ENCODE results near the gene RARRES1. TPM values are rescaled to one million over a fixed set of nuclear protein-coding genes. Genes with fewer than 3 reads are reported as not detected.

The RARRES1 gene
- total RNA-seq, 1 donor from 2014 or later = 742 TPM

DNA sequence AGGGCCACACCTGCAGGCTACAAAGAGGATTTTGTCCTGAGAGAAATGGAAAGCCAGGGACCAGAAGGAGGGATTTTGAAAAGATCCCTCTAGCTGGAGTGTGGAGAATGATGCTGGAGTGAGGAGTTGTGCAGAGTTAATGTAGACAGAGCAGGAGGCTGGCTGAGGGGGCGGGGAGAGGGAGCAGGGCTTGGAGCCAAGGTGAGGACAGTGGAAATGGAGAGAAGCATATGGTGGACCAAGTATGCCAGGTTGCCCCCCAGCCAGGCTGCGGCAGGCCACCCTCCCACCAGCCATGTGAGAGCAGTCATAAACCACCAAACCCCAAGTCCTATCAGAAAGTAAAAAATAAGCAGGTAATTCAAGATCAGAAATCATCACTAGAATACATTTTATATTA is 14.7 kb downstream of the RARRES1 start:
- DNase-seq (ENCODE audit: extremely low spot score in 2 of 2) = no peak
- H3K27me3 ChIP-seq = no peaks in the 10 kb centered on the region
- peaks cover 40% of the 10 kb centered on the region for H3K4me1 ChIP-seq
- no peaks in the 10 kb centered on the region for H3K36me3 ChIP-seq
- peak overlapping the region; percentile 83 for H3K27ac ChIP-seq
- H3K4me3 ChIP-seq = no peak overlapping the region
- TF ChIP-seq, protein P1, sequence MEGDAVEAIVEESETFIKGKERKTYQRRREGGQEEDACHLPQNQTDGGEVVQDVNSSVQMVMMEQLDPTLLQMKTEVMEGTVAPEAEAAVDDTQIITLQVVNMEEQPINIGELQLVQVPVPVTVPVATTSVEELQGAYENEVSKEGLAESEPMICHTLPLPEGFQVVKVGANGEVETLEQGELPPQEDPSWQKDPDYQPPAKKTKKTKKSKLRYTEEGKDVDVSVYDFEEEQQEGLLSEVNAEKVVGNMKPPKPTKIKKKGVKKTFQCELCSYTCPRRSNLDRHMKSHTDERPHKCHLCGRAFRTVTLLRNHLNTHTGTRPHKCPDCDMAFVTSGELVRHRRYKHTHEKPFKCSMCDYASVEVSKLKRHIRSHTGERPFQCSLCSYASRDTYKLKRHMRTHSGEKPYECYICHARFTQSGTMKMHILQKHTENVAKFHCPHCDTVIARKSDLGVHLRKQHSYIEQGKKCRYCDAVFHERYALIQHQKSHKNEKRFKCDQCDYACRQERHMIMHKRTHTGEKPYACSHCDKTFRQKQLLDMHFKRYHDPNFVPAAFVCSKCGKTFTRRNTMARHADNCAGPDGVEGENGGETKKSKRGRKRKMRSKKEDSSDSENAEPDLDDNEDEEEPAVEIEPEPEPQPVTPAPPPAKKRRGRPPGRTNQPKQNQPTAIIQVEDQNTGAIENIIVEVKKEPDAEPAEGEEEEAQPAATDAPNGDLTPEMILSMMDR (IDR thresholded peaks at IDR 0.05) = no peak
- TF ChIP-seq POLR2AphosphoS5 (IDR thresholded peaks at IDR 0.05; ENCODE audit: insufficient read depth in 1 of 2, low read depth in 1 of 2) = no peak
- TF ChIP-seq POLR2A (IDR thresholded peaks at IDR 0.05) = no peak
- intact Hi-C loops (cut with DNase I) = no loop called here
- no peaks in the 10 kb centered on the region for H3K9me3 ChIP-seq

- H3K27me3 ChIP-seq = no peaks in the 10 kb centered on the region
- DNase-seq (ENCODE audit: extremely low spot score in 2 of 2) = no peak
- H3K27ac ChIP-seq = peak overlapping the region; percentile 74
- peaks cover 0 to 7% of the 10 kb centered on the region in 2 donors for H3K36me3 ChIP-seq
- no peak for TF ChIP-seq POLR2A (IDR thresholded peaks at IDR 0.05)
- TF ChIP-seq POLR2AphosphoS5 (IDR thresholded peaks at IDR 0.05; ENCODE audit: insufficient read depth in 1 of 2, low read depth in 1 of 2) = no peak
- TF ChIP-seq, protein P1 (IDR thresholded peaks at IDR 0.05) = no peak
- no peaks in the 10 kb centered on the region for H3K9me3 ChIP-seq
- peaks cover 37% of the 10 kb centered on the region for H3K4me1 ChIP-seq
- intact Hi-C loops (cut with DNase I) = no loop called here
- no peak overlapping the region for H3K4me3 ChIP-seq
Measured at GRCh38 chr3:158713094-158713499, 19.2 kb downstream of the RARRES1 start.

GRCh38 chr3:158712443-158712842 is 19.8 kb downstream of the RARRES1 start:
- H3K36me3 ChIP-seq = peaks cover 0 to 9% of the 10 kb centered on the region in 2 donors
- H3K4me3 ChIP-seq = no peak overlapping the region
- peak overlapping the region; percentile 74 for H3K27ac ChIP-seq
- no peak for DNase-seq (ENCODE audit: extremely low spot score in 2 of 2)
- no peaks in the 10 kb centered on the region for H3K9me3 ChIP-seq
- no peaks in the 10 kb centered on the region for H3K27me3 ChIP-seq
- no peak for TF ChIP-seq POLR2A (IDR thresholded peaks at IDR 0.05)
- no peak for TF ChIP-seq POLR2AphosphoS5 (IDR thresholded peaks at IDR 0.05; ENCODE audit: insufficient read depth in 1 of 2, low read depth in 1 of 2)
- TF ChIP-seq, protein P1 (IDR thresholded peaks at IDR 0.05) = no peak
- intact Hi-C loops (cut with DNase I) = no loop called here
- H3K4me1 ChIP-seq = peaks cover 31% of the 10 kb centered on the region

GRCh38 chr3:158711886-158712285 is 20.4 kb downstream of the RARRES1 start:
- Histone ChIP-seq H3K27me3 (no peaks in the 10 kb centered on the region), H3K27ac (peak overlapping the region; percentile 74), H3K9me3 (no peaks in the 10 kb centered on the region), H3K4me1 (peaks cover 25% of the 10 kb centered on the region), H3K36me3 (peaks cover 0 to 9% of the 10 kb centered on the region in 2 donors), H3K4me3 (no peak overlapping the region)
- intact Hi-C loops (cut with DNase I) = no loop called here
- TF ChIP-seq POLR2AphosphoS5 (IDR thresholded peaks at IDR 0.05; ENCODE audit: insufficient read depth in 1 of 2, low read depth in 1 of 2) (no peak), POLR2A (IDR thresholded peaks at IDR 0.05) (no peak)
- TF ChIP-seq, protein P1 (IDR thresholded peaks at IDR 0.05) = no peak
- DNase-seq (ENCODE audit: extremely low spot score in 2 of 2) = no peak

GRCh38 chr3:158710601-158711000 is 21.7 kb downstream of the RARRES1 start:
- H3K4me1 ChIP-seq = peaks cover 25% of the 10 kb centered on the region
- peak overlapping the region; percentile 74 for H3K27ac ChIP-seq
- H3K9me3 ChIP-seq = no peaks in the 10 kb centered on the region
- intact Hi-C loops (cut with DNase I) = no loop called here
- DNase-seq (ENCODE audit: extremely low spot score in 2 of 2) = no peak
- TF ChIP-seq POLR2A (IDR thresholded peaks at IDR 0.05) = no peak
- no peak for TF ChIP-seq POLR2AphosphoS5 (IDR thresholded peaks at IDR 0.05; ENCODE audit: insufficient read depth in 1 of 2, low read depth in 1 of 2)
- TF ChIP-seq, protein P1 (IDR thresholded peaks at IDR 0.05) = no peak
- no peak overlapping the region for H3K4me3 ChIP-seq
- H3K27me3 ChIP-seq = no peaks in the 10 kb centered on the region
- H3K36me3 ChIP-seq = peaks cover 0 to 9% of the 10 kb centered on the region in 2 donors
